Ishikawa (cell line): ENCODE measurements around the gene FNDC4.

ENCODE experiments used
- EGR1 ChIP-seq: IDR thresholded peaks from 2 replicates; pipeline ENCODE4 v1.6.1; 2012
- EP300 ChIP-seq: IDR thresholded peaks from 2 replicates; pipeline ENCODE4 v1.6.1; 2012; ENCODE audit warnings: borderline replicate concordance
- FOXM1 ChIP-seq: IDR thresholded peaks from 2 replicates; pipeline ENCODE4 v1.6.1; 2012; ENCODE audit warnings: low read depth, borderline replicate concordance
- NFIC ChIP-seq: IDR thresholded peaks from 2 replicates; pipeline ENCODE4 v1.6.1; 2012
- RAD21 ChIP-seq: IDR thresholded peaks from 2 replicates; pipeline ENCODE4 v1.6.1; 2012; ENCODE audit warnings: low read depth
- TEAD4 ChIP-seq: IDR thresholded peaks from 2 replicates; pipeline ENCODE4 v1.6.1; 2012
- YY1 ChIP-seq: IDR thresholded peaks from 2 replicates; pipeline ENCODE4 v1.6.1; 2012; ENCODE audit warnings: low read depth
- TF ChIP-seq, protein P1 (sequence below): IDR thresholded peaks from 2 replicates; pipeline ENCODE4 v1.6.1; 2012
- TF ChIP-seq, protein P2 (sequence below): IDR thresholded peaks from 2 replicates; pipeline ENCODE4 v1.6.1; 2012; ENCODE audit warnings: low read depth, mild to moderate bottlenecking

DNA sequence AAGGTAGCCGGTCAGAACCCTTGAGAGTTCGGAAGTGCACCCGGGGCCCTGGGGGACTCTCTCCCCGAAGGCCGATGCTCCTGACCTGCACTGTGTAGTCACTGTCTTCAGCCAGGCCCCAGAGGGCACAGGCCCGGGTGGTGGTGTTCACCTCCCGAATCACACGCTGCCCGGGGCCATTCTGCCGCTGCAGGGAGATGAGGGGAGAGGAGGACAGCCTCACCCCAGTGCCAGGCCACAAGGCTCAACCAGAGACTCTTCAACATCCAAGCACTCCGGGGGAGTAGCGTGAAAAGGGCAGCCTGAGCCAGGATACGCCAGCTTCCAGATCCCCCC, 1.1 kb downstream of the FNDC4 start:
- TF ChIP-seq RAD21: no peak
- no peak for TF ChIP-seq TEAD4
- TF ChIP-seq, protein P1, sequence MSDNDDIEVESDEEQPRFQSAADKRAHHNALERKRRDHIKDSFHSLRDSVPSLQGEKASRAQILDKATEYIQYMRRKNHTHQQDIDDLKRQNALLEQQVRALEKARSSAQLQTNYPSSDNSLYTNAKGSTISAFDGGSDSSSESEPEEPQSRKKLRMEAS: no peak
- TF ChIP-seq YY1: no peak
- TF ChIP-seq FOXM1: no peak
- no peak for TF ChIP-seq EGR1
- TF ChIP-seq, protein P2, sequence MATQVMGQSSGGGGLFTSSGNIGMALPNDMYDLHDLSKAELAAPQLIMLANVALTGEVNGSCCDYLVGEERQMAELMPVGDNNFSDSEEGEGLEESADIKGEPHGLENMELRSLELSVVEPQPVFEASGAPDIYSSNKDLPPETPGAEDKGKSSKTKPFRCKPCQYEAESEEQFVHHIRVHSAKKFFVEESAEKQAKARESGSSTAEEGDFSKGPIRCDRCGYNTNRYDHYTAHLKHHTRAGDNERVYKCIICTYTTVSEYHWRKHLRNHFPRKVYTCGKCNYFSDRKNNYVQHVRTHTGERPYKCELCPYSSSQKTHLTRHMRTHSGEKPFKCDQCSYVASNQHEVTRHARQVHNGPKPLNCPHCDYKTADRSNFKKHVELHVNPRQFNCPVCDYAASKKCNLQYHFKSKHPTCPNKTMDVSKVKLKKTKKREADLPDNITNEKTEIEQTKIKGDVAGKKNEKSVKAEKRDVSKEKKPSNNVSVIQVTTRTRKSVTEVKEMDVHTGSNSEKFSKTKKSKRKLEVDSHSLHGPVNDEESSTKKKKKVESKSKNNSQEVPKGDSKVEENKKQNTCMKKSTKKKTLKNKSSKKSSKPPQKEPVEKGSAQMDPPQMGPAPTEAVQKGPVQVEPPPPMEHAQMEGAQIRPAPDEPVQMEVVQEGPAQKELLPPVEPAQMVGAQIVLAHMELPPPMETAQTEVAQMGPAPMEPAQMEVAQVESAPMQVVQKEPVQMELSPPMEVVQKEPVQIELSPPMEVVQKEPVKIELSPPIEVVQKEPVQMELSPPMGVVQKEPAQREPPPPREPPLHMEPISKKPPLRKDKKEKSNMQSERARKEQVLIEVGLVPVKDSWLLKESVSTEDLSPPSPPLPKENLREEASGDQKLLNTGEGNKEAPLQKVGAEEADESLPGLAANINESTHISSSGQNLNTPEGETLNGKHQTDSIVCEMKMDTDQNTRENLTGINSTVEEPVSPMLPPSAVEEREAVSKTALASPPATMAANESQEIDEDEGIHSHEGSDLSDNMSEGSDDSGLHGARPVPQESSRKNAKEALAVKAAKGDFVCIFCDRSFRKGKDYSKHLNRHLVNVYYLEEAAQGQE: no peak
- no peak for TF ChIP-seq EP300
- TF ChIP-seq NFIC: no peak
